ENCODE data around the gene ICAM1. TPM values are rescaled to one million over a fixed set of nuclear protein-coding genes. Genes with fewer than 3 reads are reported as not detected.

The ICAM1 gene
- total RNA-seq, 2 donors from 2014 or later, result 7.3 to 68.9 TPM

DNA sequence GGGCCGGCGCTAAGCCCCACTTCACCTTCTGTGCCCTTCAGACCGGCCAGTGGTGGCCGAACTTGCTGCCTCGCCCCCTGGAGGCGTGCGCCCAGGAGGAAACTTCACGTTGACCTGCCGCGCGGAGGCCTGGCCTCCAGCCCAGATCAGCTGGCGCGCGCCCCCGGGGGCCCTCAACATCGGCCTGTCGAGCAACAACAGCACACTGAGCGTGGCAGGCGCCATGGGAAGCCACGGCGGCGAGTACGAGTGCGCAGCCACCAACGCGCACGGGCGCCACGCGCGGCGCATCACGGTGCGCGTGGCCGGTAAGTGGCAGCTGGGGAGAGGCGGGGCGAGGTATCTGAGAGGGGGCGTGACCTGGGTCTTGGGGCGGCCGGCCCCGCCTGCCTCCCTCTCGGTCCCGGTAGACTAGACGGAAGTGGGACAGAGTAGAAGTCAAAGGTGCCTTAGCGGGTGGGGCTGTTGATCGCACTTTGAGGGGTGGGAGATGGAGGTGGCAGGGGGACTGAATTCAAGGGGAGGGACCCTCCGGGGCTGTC is 24.5 kb downstream of the ICAM1 start:
- no peak for ATAC-seq

DNA sequence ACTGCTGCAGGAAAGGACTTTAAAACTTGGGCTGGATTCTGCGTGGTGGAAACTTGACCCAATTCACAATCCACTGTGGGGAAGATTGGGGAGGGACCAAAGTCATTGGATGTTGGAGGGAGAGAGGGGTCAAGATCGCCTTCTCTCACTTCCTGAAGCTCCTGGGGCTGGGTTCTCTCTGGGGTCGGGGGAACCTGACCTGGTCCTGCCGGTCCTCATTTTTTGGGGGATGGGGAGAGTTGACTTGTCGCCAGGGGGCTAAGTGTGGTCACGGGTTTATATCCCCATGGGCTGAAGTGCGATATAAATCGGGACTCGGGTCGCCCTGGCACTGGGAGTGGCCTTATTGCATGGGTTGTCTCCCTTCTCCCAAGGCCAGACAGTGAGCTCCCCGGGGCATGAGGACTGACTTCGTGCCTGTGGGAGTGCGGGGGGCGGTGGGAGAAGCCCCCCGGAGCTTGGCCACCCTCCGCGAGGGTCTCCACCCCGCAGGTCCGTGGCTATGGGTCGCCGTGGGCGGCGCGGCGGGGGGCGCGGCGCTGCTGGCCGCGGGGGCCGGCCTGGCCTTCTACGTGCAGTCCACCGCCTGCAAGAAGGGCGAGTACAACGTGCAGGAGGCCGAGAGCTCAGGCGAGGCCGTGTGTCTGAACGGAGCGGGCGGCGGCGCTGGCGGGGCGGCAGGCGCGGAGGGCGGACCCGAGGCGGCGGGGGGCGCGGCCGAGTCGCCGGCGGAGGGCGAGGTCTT is 25.1 kb downstream of the ICAM1 start:
- Histone ChIP-seq H3K27ac (no peak overlapping the region), H3K36me3 (replicated peaks in 1 of 2; ENCODE audit: insufficient read depth in 1 of 2, low read depth in 2 of 2) (no peaks in the 10 kb centered on the region), H3K4me1 (peaks cover 35% of the 10 kb centered on the region), H3K27me3 (peaks cover 0 to 53% of the 10 kb centered on the region in 2 donors), H3K4me3 (no peak overlapping the region), H3K9me3 (no peaks in the 10 kb centered on the region)
- TF ChIP-seq, protein P1, sequence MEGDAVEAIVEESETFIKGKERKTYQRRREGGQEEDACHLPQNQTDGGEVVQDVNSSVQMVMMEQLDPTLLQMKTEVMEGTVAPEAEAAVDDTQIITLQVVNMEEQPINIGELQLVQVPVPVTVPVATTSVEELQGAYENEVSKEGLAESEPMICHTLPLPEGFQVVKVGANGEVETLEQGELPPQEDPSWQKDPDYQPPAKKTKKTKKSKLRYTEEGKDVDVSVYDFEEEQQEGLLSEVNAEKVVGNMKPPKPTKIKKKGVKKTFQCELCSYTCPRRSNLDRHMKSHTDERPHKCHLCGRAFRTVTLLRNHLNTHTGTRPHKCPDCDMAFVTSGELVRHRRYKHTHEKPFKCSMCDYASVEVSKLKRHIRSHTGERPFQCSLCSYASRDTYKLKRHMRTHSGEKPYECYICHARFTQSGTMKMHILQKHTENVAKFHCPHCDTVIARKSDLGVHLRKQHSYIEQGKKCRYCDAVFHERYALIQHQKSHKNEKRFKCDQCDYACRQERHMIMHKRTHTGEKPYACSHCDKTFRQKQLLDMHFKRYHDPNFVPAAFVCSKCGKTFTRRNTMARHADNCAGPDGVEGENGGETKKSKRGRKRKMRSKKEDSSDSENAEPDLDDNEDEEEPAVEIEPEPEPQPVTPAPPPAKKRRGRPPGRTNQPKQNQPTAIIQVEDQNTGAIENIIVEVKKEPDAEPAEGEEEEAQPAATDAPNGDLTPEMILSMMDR (IDR thresholded peaks at IDR 0.05), result no peak
- no peak for TF ChIP-seq POLR2A (IDR thresholded peaks at IDR 0.05)
- WGBS, 2 donors, result 7 to 9% methylated on average over 11 to 58 of the region's 58 CpGs
- ATAC-seq, result no peak
- intact Hi-C loops (cut with DNase I), result no loop called here
- DNase-seq, result no peak

More for the DNA sequence above, 24.5 kb downstream of the ICAM1 start:
- 0 to 6% methylated on average over 6 to 48 of the region's 48 CpGs for WGBS, 2 donors
- DNase-seq, result peak in 1 of 4 donors; percentile 40
- intact Hi-C loops (cut with DNase I), result no loop called here
- Histone ChIP-seq H3K9me3 (no peaks in the 10 kb centered on the region), H3K4me3 (no peak overlapping the region), H3K4me1 (peaks cover 41% of the 10 kb centered on the region), H3K36me3 (replicated peaks in 1 of 2; ENCODE audit: insufficient read depth in 1 of 2, low read depth in 2 of 2) (no peaks in the 10 kb centered on the region), H3K27ac (no peak overlapping the region), H3K27me3 (peaks cover 0 to 59% of the 10 kb centered on the region in 2 donors)
- TF ChIP-seq POLR2A (IDR thresholded peaks at IDR 0.05), result no peak
- TF ChIP-seq, protein P1 (IDR thresholded peaks at IDR 0.05), result no peak

DNA sequence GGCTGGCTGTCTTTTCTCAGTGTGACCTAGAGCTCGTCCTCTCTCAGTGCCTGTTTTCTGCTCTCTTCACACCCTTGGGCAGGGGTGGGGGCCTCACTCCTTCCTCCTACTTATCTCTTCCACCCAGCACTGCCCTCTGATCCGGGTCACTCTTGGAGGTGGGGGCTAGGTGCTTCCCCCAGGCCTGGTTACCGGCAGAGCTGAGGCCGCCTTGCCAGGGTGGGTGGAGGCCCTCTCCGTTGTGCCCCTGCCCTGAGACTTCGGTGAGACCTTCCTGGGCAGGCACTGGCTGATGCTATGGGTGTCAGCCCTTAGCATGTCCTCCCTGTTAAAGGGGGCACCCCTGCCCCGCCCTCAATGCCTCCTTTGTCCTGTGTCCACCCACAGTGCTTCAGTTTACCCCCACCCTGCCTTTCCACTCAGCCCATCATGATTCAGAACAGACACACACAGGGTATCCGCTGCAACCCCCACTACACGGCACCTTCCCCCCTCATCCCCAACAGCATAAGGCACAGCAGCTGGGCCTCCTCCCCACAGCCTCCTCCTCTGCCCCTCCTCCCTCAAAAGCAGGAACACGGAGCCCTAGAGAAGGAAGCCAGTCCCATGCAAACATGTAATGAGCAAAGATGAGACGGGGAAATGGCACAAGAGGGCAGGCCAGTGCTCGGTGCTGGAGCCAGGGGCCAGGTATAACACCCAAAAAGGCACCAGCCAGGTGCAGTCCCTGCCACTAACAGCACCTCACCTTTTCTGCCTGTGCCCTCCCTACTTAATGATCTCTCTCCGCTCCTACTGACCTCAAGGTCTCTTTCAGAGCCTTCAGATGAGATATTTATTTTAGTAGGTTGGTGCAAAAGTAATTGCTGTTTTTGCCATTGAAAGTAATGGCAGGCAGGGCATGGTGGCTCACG is 28.9 kb downstream of the ICAM1 start:
- intact Hi-C loops (cut with DNase I), result no loop called here
- no peak overlapping the region for H3K4me3 ChIP-seq
- no peak overlapping the region for H3K27ac ChIP-seq
- H3K4me1 ChIP-seq, result peaks cover 14% of the 10 kb centered on the region
- ATAC-seq, result no peak
- peaks cover 0 to 19% of the 10 kb centered on the region in 2 donors for H3K27me3 ChIP-seq
- no peaks in the 10 kb centered on the region for H3K36me3 ChIP-seq (replicated peaks in 1 of 2; ENCODE audit: insufficient read depth in 1 of 2, low read depth in 2 of 2)
- WGBS, 2 donors, result 29 to 49% methylated on average over 11 to 13 of the region's 14 CpGs
- H3K9me3 ChIP-seq, result no peaks in the 10 kb centered on the region
- TF ChIP-seq, protein P1 (IDR thresholded peaks at IDR 0.05), result no peak
- TF ChIP-seq POLR2A (IDR thresholded peaks at IDR 0.05), result no peak
- DNase-seq, result no peak

DNA sequence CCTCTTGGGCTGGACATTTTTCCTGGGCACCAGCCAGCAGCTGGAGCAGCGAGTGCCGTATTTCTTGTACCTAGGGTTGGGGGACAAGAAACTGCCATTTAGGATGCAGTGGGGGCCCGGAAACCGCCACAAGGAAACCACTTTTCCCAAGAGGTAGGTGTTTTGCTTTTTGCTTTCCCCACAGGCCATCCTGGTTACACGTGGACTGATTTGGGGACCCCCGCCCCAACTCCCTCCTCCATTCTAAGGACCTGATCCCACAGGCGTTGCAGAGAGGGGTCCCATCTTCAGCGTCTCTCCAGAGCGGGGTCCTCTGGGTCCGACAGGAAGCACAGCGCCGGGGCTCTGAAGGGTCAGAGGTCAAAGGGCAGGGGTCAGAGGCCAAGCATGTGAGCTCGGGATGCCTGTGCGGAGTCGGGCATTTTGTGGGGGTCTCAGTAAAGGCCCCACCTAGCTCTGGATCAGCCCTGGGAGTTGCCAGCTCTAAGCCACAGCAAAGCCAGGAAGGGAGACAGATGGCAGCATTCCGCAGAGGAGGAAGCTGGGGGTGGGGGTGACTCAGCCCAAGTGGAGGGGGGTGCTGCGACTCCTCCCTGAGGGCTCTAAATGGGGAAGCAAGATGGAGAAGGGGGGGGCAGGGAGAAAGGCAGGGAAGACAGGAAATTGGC is 34.4 kb downstream of the ICAM1 start:
- intact Hi-C loops (cut with DNase I), result no loop called here
- Histone ChIP-seq H3K9me3 (no peaks in the 10 kb centered on the region), H3K27me3 (no peaks in the 10 kb centered on the region), H3K36me3 (replicated peaks in 1 of 2; ENCODE audit: insufficient read depth in 1 of 2, low read depth in 2 of 2) (no peaks in the 10 kb centered on the region), H3K4me3 (no peak overlapping the region), H3K27ac (no peak overlapping the region), H3K4me1 (no peaks in the 10 kb centered on the region)
- no peak for TF ChIP-seq POLR2A (IDR thresholded peaks at IDR 0.05)
- TF ChIP-seq, protein P1 (IDR thresholded peaks at IDR 0.05), result no peak
- ATAC-seq (no peak), DNase-seq (peak in 1 of 4 donors; percentile 50)
- WGBS, 2 donors, result 71 to 72% methylated on average over 14 to 16 of the region's 17 CpGs

All from body of pancreas (tissue), 4 donors.